ENCODE measurements around the gene SNX9. TPM values are rescaled to one million over a fixed set of nuclear protein-coding genes. Genes with fewer than 3 reads are reported as not detected.

SNX9 gene
- total and polyA plus RNA-seq, 2 of the 8 experiments (the other 6 are each of a cell fraction or from before 2014, with no cell fraction given): 11.8 to 23.2 TPM

DNA sequence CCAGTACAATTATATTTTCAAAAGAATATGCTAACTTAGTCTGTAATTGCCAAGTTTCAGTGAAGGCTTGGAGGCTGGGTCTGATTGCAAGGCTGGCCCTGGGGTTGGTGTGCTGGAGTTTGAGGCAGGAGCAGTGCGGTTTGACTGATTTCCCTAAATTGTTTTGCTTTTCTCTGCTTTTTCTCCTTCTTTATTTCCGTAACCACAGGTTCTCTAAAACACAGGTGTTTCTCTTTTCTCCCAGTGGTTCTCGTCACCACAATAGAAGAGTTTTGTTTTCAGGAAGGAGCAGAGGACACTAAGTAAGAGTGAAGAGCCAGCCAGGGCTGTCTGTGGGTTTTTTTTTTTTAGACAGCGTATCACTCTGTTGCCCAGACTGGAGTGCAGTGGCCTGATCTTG, 8.2 kb upstream of the SNX9 start (continued):
- TF ChIP-seq, protein P1, sequence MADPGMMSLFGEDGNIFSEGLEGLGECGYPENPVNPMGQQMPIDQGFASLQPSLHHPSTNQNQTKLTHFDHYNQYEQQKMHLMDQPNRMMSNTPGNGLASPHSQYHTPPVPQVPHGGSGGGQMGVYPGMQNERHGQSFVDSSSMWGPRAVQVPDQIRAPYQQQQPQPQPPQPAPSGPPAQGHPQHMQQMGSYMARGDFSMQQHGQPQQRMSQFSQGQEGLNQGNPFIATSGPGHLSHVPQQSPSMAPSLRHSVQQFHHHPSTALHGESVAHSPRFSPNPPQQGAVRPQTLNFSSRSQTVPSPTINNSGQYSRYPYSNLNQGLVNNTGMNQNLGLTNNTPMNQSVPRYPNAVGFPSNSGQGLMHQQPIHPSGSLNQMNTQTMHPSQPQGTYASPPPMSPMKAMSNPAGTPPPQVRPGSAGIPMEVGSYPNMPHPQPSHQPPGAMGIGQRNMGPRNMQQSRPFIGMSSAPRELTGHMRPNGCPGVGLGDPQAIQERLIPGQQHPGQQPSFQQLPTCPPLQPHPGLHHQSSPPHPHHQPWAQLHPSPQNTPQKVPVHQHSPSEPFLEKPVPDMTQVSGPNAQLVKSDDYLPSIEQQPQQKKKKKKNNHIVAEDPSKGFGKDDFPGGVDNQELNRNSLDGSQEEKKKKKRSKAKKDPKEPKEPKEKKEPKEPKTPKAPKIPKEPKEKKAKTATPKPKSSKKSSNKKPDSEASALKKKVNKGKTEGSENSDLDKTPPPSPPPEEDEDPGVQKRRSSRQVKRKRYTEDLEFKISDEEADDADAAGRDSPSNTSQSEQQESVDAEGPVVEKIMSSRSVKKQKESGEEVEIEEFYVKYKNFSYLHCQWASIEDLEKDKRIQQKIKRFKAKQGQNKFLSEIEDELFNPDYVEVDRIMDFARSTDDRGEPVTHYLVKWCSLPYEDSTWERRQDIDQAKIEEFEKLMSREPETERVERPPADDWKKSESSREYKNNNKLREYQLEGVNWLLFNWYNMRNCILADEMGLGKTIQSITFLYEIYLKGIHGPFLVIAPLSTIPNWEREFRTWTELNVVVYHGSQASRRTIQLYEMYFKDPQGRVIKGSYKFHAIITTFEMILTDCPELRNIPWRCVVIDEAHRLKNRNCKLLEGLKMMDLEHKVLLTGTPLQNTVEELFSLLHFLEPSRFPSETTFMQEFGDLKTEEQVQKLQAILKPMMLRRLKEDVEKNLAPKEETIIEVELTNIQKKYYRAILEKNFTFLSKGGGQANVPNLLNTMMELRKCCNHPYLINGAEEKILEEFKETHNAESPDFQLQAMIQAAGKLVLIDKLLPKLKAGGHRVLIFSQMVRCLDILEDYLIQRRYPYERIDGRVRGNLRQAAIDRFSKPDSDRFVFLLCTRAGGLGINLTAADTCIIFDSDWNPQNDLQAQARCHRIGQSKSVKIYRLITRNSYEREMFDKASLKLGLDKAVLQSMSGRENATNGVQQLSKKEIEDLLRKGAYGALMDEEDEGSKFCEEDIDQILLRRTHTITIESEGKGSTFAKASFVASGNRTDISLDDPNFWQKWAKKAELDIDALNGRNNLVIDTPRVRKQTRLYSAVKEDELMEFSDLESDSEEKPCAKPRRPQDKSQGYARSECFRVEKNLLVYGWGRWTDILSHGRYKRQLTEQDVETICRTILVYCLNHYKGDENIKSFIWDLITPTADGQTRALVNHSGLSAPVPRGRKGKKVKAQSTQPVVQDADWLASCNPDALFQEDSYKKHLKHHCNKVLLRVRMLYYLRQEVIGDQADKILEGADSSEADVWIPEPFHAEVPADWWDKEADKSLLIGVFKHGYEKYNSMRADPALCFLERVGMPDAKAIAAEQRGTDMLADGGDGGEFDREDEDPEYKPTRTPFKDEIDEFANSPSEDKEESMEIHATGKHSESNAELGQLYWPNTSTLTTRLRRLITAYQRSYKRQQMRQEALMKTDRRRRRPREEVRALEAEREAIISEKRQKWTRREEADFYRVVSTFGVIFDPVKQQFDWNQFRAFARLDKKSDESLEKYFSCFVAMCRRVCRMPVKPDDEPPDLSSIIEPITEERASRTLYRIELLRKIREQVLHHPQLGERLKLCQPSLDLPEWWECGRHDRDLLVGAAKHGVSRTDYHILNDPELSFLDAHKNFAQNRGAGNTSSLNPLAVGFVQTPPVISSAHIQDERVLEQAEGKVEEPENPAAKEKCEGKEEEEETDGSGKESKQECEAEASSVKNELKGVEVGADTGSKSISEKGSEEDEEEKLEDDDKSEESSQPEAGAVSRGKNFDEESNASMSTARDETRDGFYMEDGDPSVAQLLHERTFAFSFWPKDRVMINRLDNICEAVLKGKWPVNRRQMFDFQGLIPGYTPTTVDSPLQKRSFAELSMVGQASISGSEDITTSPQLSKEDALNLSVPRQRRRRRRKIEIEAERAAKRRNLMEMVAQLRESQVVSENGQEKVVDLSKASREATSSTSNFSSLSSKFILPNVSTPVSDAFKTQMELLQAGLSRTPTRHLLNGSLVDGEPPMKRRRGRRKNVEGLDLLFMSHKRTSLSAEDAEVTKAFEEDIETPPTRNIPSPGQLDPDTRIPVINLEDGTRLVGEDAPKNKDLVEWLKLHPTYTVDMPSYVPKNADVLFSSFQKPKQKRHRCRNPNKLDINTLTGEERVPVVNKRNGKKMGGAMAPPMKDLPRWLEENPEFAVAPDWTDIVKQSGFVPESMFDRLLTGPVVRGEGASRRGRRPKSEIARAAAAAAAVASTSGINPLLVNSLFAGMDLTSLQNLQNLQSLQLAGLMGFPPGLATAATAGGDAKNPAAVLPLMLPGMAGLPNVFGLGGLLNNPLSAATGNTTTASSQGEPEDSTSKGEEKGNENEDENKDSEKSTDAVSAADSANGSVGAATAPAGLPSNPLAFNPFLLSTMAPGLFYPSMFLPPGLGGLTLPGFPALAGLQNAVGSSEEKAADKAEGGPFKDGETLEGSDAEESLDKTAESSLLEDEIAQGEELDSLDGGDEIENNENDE (IDR thresholded peaks at IDR 0.05; ENCODE audit: insufficient replicate concordance, low read length): no peak
- TF ChIP-seq HDAC6 (IDR thresholded peaks at IDR 0.05; ENCODE audit: low read depth, low read length) (no peak), SIRT6 (IDR thresholded peaks at IDR 0.05; ENCODE audit: low read length) (no peak), RBBP5 (IDR thresholded peaks at IDR 0.05; ENCODE audit: borderline replicate concordance, low read depth, low read length) (no peak), CBX5 (IDR thresholded peaks at IDR 0.05; ENCODE audit: low read depth, low read length) (no peak), EGR1 (IDR thresholded peaks at IDR 0.05; ENCODE audit: borderline replicate concordance, low read depth, low read length) (no peak), SIX5 (IDR thresholded peaks at IDR 0.05; ENCODE audit: low read depth, low read length) (no peak), CTBP2 (IDR thresholded peaks at IDR 0.05; ENCODE audit: borderline replicate concordance, insufficient read depth, insufficient read length, low read length) (no peak), CBX8 (IDR thresholded peaks at IDR 0.05; ENCODE audit: borderline replicate concordance, low read depth, low read length) (no peak), TEAD4 (IDR thresholded peaks at IDR 0.05; ENCODE audit: low read depth, low read length) (no peak), CREB1 (IDR thresholded peaks at IDR 0.05) (no peak)
- TF ChIP-seq, protein P2, sequence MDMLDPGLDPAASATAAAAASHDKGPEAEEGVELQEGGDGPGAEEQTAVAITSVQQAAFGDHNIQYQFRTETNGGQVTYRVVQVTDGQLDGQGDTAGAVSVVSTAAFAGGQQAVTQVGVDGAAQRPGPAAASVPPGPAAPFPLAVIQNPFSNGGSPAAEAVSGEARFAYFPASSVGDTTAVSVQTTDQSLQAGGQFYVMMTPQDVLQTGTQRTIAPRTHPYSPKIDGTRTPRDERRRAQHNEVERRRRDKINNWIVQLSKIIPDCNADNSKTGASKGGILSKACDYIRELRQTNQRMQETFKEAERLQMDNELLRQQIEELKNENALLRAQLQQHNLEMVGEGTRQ (IDR thresholded peaks at IDR 0.05; ENCODE audit: low read length): no peak

Data from H1 (cell line).